RWPE1 (cell line): ENCODE measurements around the gene UMPS.
"Not testable (repeated sequence)": the region's sequence is repeated elsewhere in the genome, so short reads cannot be mapped to it uniquely, and the experiment has no call there.

Experiments used
- CTCF ChIA-PET: fragments of 350-600 bp; sonication (Branson Sonifier 250); formaldehyde crosslinking; extraction: SDS; loops from one replicate; lab custom pipeline; 2021; lab: Yijun Ruan, JAX
- POLR2A ChIA-PET: fragments of 400-600 bp; formaldehyde crosslinking; extraction: SDS; loops from one replicate; lab custom pipeline; 2020; ENCODE audit warnings: antibody characterized with exemption; ENCODE audit not compliant: low non-redundant PET; lab: Yijun Ruan, JAX
- DNase-seq: peaks from one replicate; pipeline ENCODE4 v3.0.0; 2012; ENCODE audit warnings: low spot score
- H3K27ac ChIP-seq: fragments of 450-650 bp; 2 replicates; pipeline ENCODE4 v1.5.1; 2017
- CTCF ChIP-seq: fragments of 450-650 bp; conservative IDR thresholded peaks from 2 replicates; pipeline ENCODE4 v1.5.1; 2017; ENCODE audit warnings: low read depth, mild to moderate bottlenecking

UMPS gene

GRCh38 chr3:124701687-124702086, 28.6 kb upstream of the UMPS start:
- ChIA-PET CTCF (no interaction called here), POLR2A (no interaction called here)
- DNase-seq: no peak
- no peak for TF ChIP-seq CTCF
- H3K27ac ChIP-seq: no peak overlapping the region

GRCh38 chr3:124702950-124703349, 27.3 kb upstream of the UMPS start:
- no peak for TF ChIP-seq CTCF
- DNase-seq: no peak
- H3K27ac ChIP-seq: no peak overlapping the region
- ChIA-PET POLR2A (no interaction called here), CTCF (interaction anchor here (0.7 kb wide), 1 partner anchor 121 kb away, joined by 5 read pairs; no protein-coding TSS in a partner anchor)

GRCh38 chr3:124705552-124705951, 24.7 kb upstream of the UMPS start:
- H3K27ac ChIP-seq: no peak overlapping the region
- CTCF ChIA-PET: interaction anchor here (0.7 kb wide), 1 partner anchor 193 kb away, joined by 4 read pairs; no protein-coding TSS in a partner anchor
- TF ChIP-seq CTCF: no peak
- POLR2A ChIA-PET: no interaction called here
- DNase-seq: no peak

GRCh38 chr3:124707223-124707622, 23.0 kb upstream of the UMPS start:
- H3K27ac ChIP-seq, DNase-seq, POLR2A ChIA-PET: not testable (repeated sequence)
- CTCF ChIA-PET: interaction anchor here (0.6 to 0.7 kb wide), 2 partner anchors 34 to 142 kb away, joined by 3 to 4 read pairs; no protein-coding TSS in a partner anchor

GRCh38 chr3:124707656-124708062, 22.6 kb upstream of the UMPS start:
- TF ChIP-seq CTCF: no peak
- DNase-seq: no peak
- POLR2A ChIA-PET: no interaction called here
- H3K27ac ChIP-seq: no peak overlapping the region
- CTCF ChIA-PET: interaction anchor here (0.6 to 0.7 kb wide), 3 partner anchors 35 to 236 kb away, joined by 3 to 4 read pairs (median 4); no protein-coding TSS in a partner anchor

- no peak overlapping the region for H3K27ac ChIP-seq
- ChIA-PET POLR2A (no interaction called here), CTCF (interaction anchor here (0.6 kb wide), 1 partner anchor 122 kb away, joined by 3 read pairs; no protein-coding TSS in a partner anchor)
- no peak for DNase-seq
- no peak for TF ChIP-seq CTCF
These were observed 15.9 kb upstream of the UMPS start for GRCh38 chr3:124714223-124714853.

- no peak for DNase-seq
- ChIA-PET CTCF (no interaction called here), POLR2A (no interaction called here)
- no peak overlapping the region for H3K27ac ChIP-seq
- no peak for TF ChIP-seq CTCF
These were observed 7.7 kb upstream of the UMPS start for GRCh38 chr3:124722589-124722988.
